Activated CD4-positive, alpha-beta T cell treated with anti-CD3 and anti-CD28 coated beads, Interleukin-2, amount 50 U/mL, for 24 hours (primary cell): ENCODE results near the gene CLDN4.
"Not testable (repeated sequence)": the region's sequence is repeated elsewhere in the genome, so short reads cannot be mapped to it uniquely, and the experiment has no call there.

Experiments
- DNase-seq, 2 donors: peaks; one replicate each; pipeline ENCODE4 v3.0.0-alpha.2; 2020; ENCODE audit warnings: low read depth in 1 of 2, low spot score in 1 of 2

CLDN4 gene

GRCh38 chr7:73842067-73842976, 11.5 kb downstream of the CLDN4 start, which contains the start of gene METTL27:
TSS of gene METTL27 (minus strand) at chr7:73842516. CDS start at chr7:73842140, 376 bp downstream.
- DNase-seq, result peak; percentile 68 to 86

GRCh38 chr7:73844131-73844547, 13.3 kb downstream of the CLDN4 start:
- no peak for DNase-seq

GRCh38 chr7:73844848-73845460, 14.2 kb downstream of the CLDN4 start:
- no peak for DNase-seq

- DNase-seq, result not testable (repeated sequence)
Observed at GRCh38 chr7:73845701-73846195, 15.0 kb downstream of the CLDN4 start.

GRCh38 chr7:73847941-73848723, 17.3 kb downstream of the CLDN4 start:
- no peak for DNase-seq

GRCh38 chr7:73850781-73851207, 20.0 kb downstream of the CLDN4 start:
- DNase-seq, result no peak

GRCh38 chr7:73851410-73852338, 20.9 kb downstream of the CLDN4 start:
- DNase-seq, result no peak

GRCh38 chr7:73852500-73852899, 21.7 kb downstream of the CLDN4 start:
- no peak for DNase-seq

GRCh38 chr7:73856941-73857340, 26.1 kb downstream of the CLDN4 start:
- DNase-seq, result no peak

- DNase-seq, result no peak
Observed at GRCh38 chr7:73858807-73859206, 28.0 kb downstream of the CLDN4 start.

- no peak for DNase-seq
Observed at GRCh38 chr7:73860859-73861258, 30.1 kb downstream of the CLDN4 start, which contains the start of gene TMEM270. TSS of gene TMEM270 (plus strand) at chr7:73861159. CDS start at chr7:73861195, 36 bp downstream.

- DNase-seq, result no peak
Observed at GRCh38 chr7:73861305-73861704, 30.5 kb downstream of the CLDN4 start.

- no peak for DNase-seq
Observed at GRCh38 chr7:73864981-73865711, 34.4 kb downstream of the CLDN4 start.

GRCh38 chr7:73865738-73866445, 35.1 kb downstream of the CLDN4 start:
- DNase-seq, result no peak

- DNase-seq, result no peak
Observed at GRCh38 chr7:73866446-73866767, 35.6 kb downstream of the CLDN4 start.

- DNase-seq, result no peak
Observed at GRCh38 chr7:73869011-73869798, 38.4 kb downstream of the CLDN4 start.

- DNase-seq, result no peak
Observed at GRCh38 chr7:73870041-73870492, 39.3 kb downstream of the CLDN4 start.
